HEK293 (cell line): Measurements from ENCODE around the gene FOSB.

ENCODE experiments used
- CTCF ChIP-seq: fragments of 450-650 bp; formaldehyde crosslinking; IDR thresholded peaks from 2 replicates; pipeline ENCODE4 v1.5.1; 2016; ENCODE audit warnings: missing biosample characterization, missing genetic modification characterization
- ELK4 ChIP-seq: IDR thresholded peaks from 2 replicates; pipeline ENCODE4 v1.6.1; 2011; ENCODE audit warnings: mild to moderate bottlenecking, low read depth, low read length, borderline replicate concordance
- REST ChIP-seq: fragments of 450-650 bp; formaldehyde crosslinking; IDR thresholded peaks from 2 replicates; pipeline ENCODE4 v1.5.1; 2016; ENCODE audit warnings: missing biosample characterization, missing genetic modification characterization
- YY2 ChIP-seq: fragments of 450-650 bp; formaldehyde crosslinking; IDR thresholded peaks from 2 replicates; pipeline ENCODE4 v1.5.1; 2016; ENCODE audit warnings: missing biosample characterization, missing genetic modification characterization
- ZBTB17 ChIP-seq: fragments of 450-650 bp; formaldehyde crosslinking; IDR thresholded peaks from 2 replicates; pipeline ENCODE4 v1.5.1; 2016; ENCODE audit warnings: missing biosample characterization, missing genetic modification characterization
- ZNF175 ChIP-seq: fragments of 450-650 bp; formaldehyde crosslinking; IDR thresholded peaks from 2 replicates; pipeline ENCODE4 v1.5.1; 2016; ENCODE audit warnings: missing biosample characterization, missing genetic modification characterization
- ZNF19 ChIP-seq: fragments of 450-650 bp; formaldehyde crosslinking; IDR thresholded peaks from 2 replicates; pipeline ENCODE4; 2016; ENCODE audit warnings: missing biosample characterization, missing genetic modification characterization, low read depth
- ZNF24 ChIP-seq: fragments of 450-650 bp; formaldehyde crosslinking; IDR thresholded peaks from 2 replicates; pipeline ENCODE4 v1.5.1; 2016; ENCODE audit warnings: missing biosample characterization, missing genetic modification characterization
- ZNF549 ChIP-seq: fragments of 450-650 bp; IDR thresholded peaks from 2 replicates; pipeline ENCODE4 v1.5.1; 2018; ENCODE audit warnings: missing biosample characterization, missing genetic modification characterization, mild to moderate bottlenecking, inconsistent platforms, moderate library complexity
- ZNF660 ChIP-seq: fragments of 450-650 bp; IDR thresholded peaks from 2 replicates; pipeline ENCODE4 v1.5.1; 2018; ENCODE audit warnings: missing biosample characterization, mild to moderate bottlenecking, missing genetic modification characterization
- ZNF692 ChIP-seq: fragments of 450-650 bp; formaldehyde crosslinking; IDR thresholded peaks from 2 replicates; pipeline ENCODE4 v1.5.1; 2016; ENCODE audit warnings: missing biosample characterization, missing genetic modification characterization
- ZNF747 ChIP-seq: fragments of 450-650 bp; formaldehyde crosslinking; IDR thresholded peaks from 2 replicates; pipeline ENCODE4 v1.5.1; 2016; ENCODE audit warnings: missing biosample characterization, missing genetic modification characterization
- ZSCAN5A ChIP-seq: fragments of 450-650 bp; formaldehyde crosslinking; IDR thresholded peaks from 2 replicates; pipeline ENCODE4 v1.5.1; 2016; ENCODE audit warnings: missing biosample characterization, missing genetic modification characterization

GRCh38 chr19:45439569-45440258 lies 28.1 kb upstream of the FOSB start:
- no peak for TF ChIP-seq ELK4
- TF ChIP-seq CTCF (tag by site-specific recombination), result peak; percentile 67
- no peak; the same call in 1 of the 2 replicates for TF ChIP-seq YY2
- peak; percentile 95 for TF ChIP-seq ZNF660
- no peak for TF ChIP-seq ZNF175
- no peak for TF ChIP-seq ZNF747 (tag by site-specific recombination)
- no peak for TF ChIP-seq REST (tag by site-specific recombination)
- no peak for TF ChIP-seq ZNF549
- no peak for TF ChIP-seq ZNF24 (tag by site-specific recombination)
- TF ChIP-seq ZSCAN5A (tag by site-specific recombination), result no peak
- TF ChIP-seq ZNF19, result no peak
- TF ChIP-seq ZNF692 (tag by site-specific recombination), result peak; percentile 60; the same call in 1 of the 2 replicates
- TF ChIP-seq ZBTB17 (tag by site-specific recombination), result peak; percentile 54; the same call in 1 of the 2 replicates
